HepG2 (cell line): ENCODE measurements around the gene CASTOR1.

Experiments used
- BHLHE40 ChIP-seq: IDR thresholded peaks from 2 replicates; pipeline ENCODE4 v1.6.1; 2011; ENCODE audit warnings: low read length, improper control_type of control experiment
- EZH2 ChIP-seq: conservative IDR thresholded peaks from 2 replicates; pipeline ENCODE4 v1.6.1; 2012; ENCODE audit warnings: mild to moderate bottlenecking, low read depth, low read length, moderate library complexity
- GLMP ChIP-seq: sonication (generic); formaldehyde crosslinking; IDR thresholded peaks from 2 replicates; pipeline ENCODE4 v1.9.0; 2021; ENCODE audit warnings: missing genetic modification reagents, mild to moderate bottlenecking, borderline replicate concordance
- MTA3 ChIP-seq: sonication (generic); formaldehyde crosslinking; IDR thresholded peaks from 2 replicates; pipeline ENCODE4 v1.4.0; 2020; ENCODE audit warnings: missing genetic modification reagents
- PCBP1 ChIP-seq: fragments of 200-400 bp; formaldehyde crosslinking; IDR thresholded peaks from 2 replicates; pipeline ENCODE4 v1.6.1; 2017; ENCODE audit warnings: mild to moderate bottlenecking, low read depth, low read length, borderline replicate concordance
- PHF21A ChIP-seq: sonication (generic); formaldehyde crosslinking; IDR thresholded peaks from 2 replicates; pipeline ENCODE4 v1.5.0; 2020; ENCODE audit warnings: mild to moderate bottlenecking, missing genetic modification reagents
- POLR2A ChIP-seq, 2 experiments: IDR thresholded peaks; 2 replicates each; pipeline ENCODE4 v1.6.1; 2011; ENCODE audit warnings: low read depth in 2 of 2, low read length in 2 of 2, mild to moderate bottlenecking in 1 of 2, moderate library complexity in 1 of 2; ENCODE audit not compliant: insufficient read depth in 1 of 2
- POLR2AphosphoS5 ChIP-seq: IDR thresholded peaks from 2 replicates; pipeline ENCODE4 v1.6.1; 2012; ENCODE audit warnings: low read depth, low read length
- ZC3H13 ChIP-seq: sonication (generic); formaldehyde crosslinking; IDR thresholded peaks from 2 replicates; pipeline ENCODE4 v1.8.1; 2023; ENCODE audit warnings: mild to moderate bottlenecking, missing genetic modification reagents, moderate library complexity
- ZNF331 ChIP-seq: sonication (generic); formaldehyde crosslinking; IDR thresholded peaks from 2 replicates; pipeline ENCODE4 v1.4.0; 2020; ENCODE audit warnings: missing genetic modification reagents

- TF ChIP-seq ZC3H13 (CRISPR knock-in tag) (no peak), MTA3 (no peak), POLR2AphosphoS5 (no peak), GLMP (CRISPR knock-in tag) (no peak), ZNF331 (CRISPR knock-in tag) (no peak), BHLHE40 (no peak), PCBP1 (no peak), POLR2A (IDR thresholded peaks at IDR 0.05; ENCODE audit: insufficient read depth in 1 of 2, low read depth in 2 of 2, low read length in 2 of 2) (no peak), EZH2 (no peak), PHF21A (CRISPR knock-in tag) (no peak)
Measured at GRCh38 chr22:30326255-30326705, 37.0 kb upstream of the CASTOR1 start.
